Measurements from ENCODE around the gene NPIPA5.
"Not testable (repeated sequence)": the region's sequence is repeated elsewhere in the genome, so short reads cannot be mapped to it uniquely, and the experiment has no call there.

Gene NPIPA5

DNA sequence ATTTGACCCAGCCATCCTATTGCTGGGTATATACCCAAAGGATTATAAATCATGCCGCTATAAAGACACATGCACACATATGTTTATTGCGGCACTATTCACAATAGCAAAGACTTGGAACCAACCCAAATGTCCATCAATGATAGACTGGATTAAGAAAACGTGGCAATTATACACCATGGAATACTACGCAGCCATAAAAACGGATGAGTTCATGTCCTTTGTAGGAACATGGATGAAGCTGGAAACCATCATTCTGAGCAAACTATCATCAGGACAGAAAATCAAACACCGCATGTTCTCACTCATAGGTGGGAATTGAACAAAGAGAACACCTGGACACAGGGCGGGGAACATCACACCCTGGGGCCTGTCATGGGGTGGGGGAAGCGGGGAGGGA, 14.9 kb upstream of the NPIPA5 start:
- FAIRE-seq; DNase-seq (ENCODE audit: low spot score): not testable (repeated sequence)

DNA sequence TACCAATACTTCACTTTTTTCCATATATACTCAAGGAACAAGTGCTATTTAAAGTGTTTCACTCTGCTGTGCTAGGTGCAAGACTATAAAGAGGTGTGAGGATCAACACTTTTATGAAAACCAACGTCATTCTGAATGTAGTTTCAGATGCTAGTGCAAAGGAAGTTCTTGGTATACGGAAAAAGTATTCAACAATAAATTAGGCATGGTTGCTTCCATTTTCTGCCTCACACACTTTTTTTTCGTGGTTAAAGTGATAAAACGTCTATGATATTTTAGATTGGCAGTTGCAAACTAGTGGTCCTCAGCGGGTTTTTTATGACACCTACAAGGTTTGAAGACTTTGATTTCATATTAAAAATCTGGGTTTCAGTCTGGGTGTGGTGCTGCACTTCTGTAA, 11.8 kb upstream of the NPIPA5 start:
- DNase-seq (ENCODE audit: low spot score); FAIRE-seq: not testable (repeated sequence)

DNA sequence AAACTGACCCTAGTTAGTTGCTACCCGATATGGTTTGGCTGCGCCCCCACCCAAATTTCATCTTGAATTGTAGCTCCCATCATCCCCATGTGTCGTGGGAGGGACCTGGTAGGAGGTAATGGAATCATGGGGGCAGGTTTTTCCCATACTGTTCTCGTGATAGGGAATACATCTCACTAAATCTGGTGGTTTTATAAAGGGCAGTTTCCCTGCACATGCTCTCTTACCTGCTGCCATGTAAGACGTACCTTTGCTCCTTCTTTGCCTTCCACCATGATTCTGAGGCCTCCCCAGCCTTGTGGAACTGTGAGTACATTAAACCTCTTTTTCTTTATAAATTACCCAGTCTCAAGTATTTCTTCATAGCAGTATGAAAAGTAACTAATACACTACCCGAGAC, 10.0 kb upstream of the NPIPA5 start:
- not testable (repeated sequence) for FAIRE-seq; DNase-seq (ENCODE audit: low spot score)

DNA sequence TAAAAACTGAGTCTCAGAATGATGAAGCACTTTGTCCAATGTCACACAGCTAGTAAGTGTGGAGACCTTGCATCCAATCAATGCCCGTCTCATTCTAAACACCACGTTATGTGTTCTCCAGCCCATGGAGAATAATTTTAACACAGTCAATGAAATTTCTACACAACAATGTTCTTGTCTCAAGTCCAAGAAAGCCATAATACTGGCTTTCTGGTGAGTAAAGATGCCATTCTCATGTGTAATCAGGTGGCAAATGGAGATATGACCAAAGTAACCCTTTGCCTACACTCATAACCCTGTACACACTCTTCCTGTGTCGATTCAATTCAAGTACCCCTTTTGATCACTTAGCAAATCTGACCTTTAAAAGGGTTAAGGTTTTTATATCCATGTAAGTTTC, 4.7 kb upstream of the NPIPA5 start:
- DNase-seq (ENCODE audit: low spot score); FAIRE-seq: not testable (repeated sequence)

DNA sequence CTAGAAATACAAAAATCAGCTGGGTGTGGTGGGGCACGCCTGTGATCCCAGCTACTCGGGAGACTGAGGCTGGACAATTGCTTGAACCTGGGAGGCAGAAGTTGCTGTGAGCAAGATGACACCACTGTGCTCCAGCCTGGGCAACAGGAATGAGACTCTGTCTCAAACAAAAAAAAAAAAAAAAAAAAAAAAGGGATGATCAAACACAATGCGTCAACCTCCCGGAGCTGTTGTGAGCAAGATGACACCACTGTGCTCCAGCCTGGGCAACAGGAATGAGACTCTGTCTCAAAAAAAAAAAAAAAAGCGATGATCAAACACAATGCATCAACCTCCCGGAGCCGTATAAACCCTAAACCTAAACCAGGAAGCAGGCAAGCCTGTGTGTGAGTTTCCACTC, 20.6 kb downstream of the NPIPA5 start:
- not testable (repeated sequence) for FAIRE-seq

DNA sequence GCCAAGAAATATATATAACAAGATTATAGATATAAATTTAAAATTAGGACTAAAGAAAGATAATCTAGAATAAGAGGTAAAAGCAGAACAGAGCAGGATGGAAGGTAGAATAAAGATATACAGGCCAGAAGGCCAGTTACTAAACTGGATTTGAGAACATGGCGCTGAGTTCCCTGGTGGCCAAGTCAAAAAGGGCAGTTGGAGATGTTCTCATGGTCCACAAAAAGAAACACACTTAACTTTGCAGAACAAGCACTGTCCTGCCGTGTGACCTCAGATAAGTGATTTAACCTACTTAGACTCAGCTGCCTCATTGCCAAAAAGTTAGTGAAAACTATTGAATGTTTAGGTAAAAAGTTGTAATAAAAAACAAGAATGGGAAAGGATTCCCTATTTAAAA, 23.2 kb downstream of the NPIPA5 start:
- FAIRE-seq; DNase-seq (ENCODE audit: low spot score): not testable (repeated sequence)

More for the DNA sequence above, 20.6 kb downstream of the NPIPA5 start:
- DNase-seq (ENCODE audit: low spot score), result not testable (repeated sequence)

DNA sequence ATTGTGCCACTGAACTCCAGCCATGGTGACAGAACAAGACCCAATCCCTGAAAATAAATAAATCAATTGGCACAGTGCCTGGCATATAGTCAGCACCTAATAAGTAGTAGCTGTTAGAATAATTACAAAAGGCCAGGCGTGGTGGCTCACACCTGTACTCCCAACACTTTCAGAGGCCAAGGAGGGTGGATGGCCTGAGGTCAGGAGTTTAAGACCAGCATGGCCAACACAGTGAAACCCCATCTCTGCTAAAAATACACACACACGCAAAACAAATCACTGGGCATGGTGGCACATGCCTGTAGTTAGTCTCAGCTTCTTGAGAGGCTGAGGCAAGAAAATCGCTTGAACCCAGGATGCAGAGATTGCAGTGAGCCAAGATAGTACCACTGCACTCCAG, 25.2 kb downstream of the NPIPA5 start:
- FAIRE-seq; DNase-seq (ENCODE audit: low spot score): not testable (repeated sequence)

DNA sequence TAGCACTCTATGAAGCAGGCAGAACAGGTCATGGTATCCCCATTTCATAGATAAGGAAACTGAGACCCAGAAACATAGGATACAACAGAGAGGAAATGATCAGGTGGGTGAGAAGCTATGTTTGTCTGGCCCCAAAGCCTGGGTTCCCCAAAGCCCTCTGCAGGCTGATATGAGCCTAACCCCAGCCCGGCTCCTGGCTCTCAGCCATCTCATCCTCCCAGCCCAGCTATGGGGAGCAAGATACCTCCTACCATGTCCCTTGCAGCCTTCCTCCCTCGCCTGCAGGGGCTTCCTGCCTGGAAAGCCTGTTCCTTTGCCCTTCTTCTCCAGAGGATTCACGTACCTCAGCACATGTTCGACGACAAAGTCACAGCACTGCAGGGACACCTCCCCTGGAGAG, 26.3 kb downstream of the NPIPA5 start:
- not testable (repeated sequence) for FAIRE-seq; DNase-seq (ENCODE audit: low spot score)

DNA sequence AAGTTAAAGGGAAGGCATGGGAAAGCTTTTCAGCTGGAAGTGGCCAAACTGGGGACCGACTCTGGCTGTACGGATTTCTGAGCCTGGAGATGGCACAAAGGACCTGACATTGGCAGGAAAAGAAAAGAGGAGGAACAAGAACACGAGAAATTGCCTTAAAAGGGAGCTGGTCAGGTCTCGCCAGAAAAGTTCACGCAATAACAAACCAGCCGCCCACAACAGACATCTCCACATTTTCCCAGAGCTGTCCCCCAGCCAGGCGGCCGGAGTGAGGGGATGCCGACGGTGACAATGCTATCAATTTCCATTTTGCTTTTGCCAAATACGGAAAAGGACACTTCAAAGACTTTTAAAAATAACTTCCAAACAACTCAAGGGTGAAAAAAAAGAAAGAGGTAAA, 26.8 kb downstream of the NPIPA5 start:
- not testable (repeated sequence) for DNase-seq (ENCODE audit: low spot score); FAIRE-seq

DNA sequence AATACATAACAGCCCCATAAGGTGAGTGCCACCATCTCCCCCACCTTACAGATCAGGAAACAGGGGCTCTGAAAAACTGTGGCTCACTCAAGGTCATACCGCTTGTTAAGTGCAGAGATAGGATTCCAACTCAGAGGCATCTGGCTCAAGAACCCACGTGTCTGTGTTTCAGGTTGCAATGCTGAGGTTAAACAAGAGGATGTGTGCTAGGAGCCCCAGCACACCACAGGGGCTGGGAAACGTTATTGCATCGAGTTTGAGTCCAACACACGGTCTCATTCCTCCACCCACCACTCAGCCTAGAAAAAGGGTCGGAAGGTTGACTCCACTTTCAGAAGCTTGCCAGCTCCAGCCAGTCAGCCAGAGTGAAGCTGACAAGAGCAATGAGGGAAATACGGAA, 29.4 kb downstream of the NPIPA5 start:
- DNase-seq (ENCODE audit: low spot score); FAIRE-seq: not testable (repeated sequence)

DNA sequence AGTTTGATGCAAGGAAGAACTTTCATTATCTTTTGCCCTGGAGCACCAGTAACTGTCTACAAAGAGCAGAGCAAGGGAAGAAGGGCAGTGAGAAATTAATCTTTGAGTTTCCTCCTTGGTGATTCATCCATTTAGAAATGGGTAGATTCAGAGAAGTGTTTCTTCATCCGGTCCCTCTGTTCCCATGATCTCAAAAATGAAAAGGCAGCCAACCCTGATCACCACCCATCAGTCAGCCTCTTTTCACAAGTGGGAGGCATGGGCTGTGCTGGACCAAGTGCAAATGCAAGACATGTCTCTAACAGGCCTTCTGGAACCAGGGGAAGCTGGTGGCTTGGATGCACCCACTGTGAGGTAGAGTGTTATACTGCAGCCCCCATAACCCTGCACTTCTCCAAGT, 35.8 kb downstream of the NPIPA5 start:
- not testable (repeated sequence) for FAIRE-seq; DNase-seq (ENCODE audit: low spot score)

DNA sequence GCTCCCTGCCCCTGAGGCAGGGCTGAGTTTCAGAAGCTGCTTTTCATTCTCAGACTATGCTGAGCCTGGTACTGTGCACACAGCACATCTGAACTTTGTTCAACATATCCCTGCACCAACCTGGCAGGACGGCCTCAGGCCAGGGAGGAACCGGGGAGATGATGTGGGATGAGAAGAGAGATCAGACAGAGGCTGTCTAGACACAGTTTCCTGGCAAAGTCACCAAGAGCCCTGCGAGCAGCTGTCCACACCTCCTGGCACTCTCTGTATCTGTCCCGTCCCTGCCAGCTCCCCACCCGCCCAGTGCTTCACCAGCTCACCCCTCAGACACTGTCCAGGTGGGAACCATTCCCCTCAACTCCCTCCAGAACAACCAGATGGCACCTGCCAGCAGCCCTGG, 39.1 kb downstream of the NPIPA5 start:
- FAIRE-seq, result not testable (repeated sequence)

DNA sequence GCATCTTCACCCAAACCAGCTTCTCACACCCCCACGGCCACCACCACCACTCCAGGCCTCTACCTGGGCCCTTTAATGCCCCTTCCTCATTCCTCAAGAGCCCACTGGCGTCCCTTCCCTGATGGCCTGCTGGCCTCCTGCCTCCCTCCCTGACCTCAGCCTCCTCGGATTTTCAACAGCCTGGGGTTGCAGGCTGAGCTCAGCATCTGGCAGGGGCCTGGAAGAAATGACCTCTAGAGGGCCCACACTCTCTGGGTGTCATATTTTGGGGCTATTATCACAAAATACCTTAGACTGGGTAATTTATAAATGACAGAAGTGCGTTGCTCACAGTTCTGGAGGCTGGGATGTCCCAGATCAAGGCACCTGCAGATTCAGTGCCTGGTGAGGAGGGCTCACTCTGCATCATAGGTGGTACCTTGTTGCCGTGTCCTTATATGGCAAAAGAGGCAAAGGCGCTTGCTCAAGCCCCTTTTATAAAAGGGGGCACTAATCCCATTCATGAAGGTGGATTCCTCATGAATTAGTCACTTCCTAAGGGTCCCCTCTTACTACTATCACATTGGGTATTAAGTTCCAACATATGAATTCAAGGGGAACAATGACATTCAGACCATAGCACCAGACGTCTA, 40.0 kb downstream of the NPIPA5 start:
- not testable (repeated sequence) for FAIRE-seq; DNase-seq (ENCODE audit: low spot score)

More for the DNA sequence above, 39.1 kb downstream of the NPIPA5 start:
- not testable (repeated sequence) for DNase-seq (ENCODE audit: low spot score)

DNA sequence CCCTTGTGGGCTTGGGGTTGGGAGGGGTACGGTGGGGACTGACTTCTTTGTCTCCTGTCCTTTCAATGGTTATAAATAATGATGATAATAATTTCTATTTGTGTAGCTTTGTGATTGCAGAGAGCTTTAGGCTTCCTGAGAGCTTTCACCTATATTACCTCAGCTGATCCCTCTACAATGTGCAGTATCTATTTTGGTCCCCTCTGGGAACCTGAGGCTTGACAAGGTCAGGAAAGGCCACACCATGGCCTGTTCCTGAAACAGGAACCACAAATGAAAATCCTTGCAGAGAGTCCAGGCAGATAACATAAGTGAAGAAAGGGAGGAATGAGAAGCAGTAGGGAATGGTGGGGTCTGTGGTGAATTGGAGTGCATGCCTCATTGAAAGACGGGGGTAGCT, 42.5 kb downstream of the NPIPA5 start:
- not testable (repeated sequence) for DNase-seq (ENCODE audit: low spot score); FAIRE-seq

DNA sequence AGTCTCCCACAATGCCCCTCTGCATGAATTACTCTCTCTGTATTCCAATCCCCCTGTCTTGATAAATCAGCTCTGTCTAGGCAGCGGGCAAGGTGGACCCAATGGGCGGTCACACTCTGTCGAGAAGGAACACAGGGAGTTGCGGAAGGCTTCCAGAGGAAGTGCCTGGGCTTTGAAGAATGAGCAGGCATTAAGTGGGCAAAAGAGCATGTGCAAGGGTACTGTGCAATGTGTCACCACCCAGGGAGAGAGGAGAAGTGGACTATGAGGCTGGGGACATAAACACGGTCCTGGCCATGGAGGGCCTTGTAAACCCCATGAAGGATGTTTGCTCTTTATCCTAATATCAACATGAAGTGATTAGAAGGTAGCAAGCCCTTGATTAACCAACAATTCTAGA, 44.1 kb downstream of the NPIPA5 start:
- not testable (repeated sequence) for DNase-seq (ENCODE audit: low spot score); FAIRE-seq

DNA sequence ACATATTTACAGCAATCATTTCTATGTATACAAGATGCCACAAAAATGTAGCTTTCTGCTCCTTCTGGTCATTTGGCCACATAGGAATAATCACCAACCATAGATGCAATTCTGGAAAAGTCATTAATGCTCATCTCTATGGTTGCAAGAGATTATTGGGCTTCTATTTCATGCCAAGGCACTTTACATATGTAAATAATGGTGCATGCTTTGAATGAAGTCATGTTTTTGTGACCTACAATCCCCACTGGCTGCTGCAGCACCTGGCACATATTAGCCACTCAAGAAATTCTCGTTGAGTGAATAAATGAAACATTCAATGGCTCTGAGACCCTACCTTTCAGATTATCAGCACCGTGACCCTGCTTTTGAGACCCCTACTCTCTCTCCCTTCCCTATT, 47.1 kb downstream of the NPIPA5 start:
- FAIRE-seq; DNase-seq (ENCODE audit: low spot score): not testable (repeated sequence)

DNA sequence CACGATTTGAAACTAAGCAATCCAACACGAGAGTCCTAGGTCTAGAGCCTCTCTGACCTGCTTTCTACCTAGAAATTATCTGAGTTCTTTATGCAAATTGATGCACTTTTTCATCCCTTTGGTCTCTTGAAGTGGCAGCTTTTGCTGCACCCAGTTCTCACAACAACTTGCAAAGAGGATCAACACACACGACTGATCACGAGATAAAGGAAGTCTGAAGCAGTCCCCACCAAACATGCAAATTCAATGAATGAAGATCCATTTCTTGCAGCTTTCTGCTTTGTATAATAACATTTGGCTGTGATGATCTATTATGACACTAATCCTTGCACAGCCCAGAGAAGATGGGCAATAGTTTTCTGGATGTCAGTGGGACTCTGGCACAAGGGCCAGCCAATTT, 53.1 kb downstream of the NPIPA5 start:
- not testable (repeated sequence) for FAIRE-seq; DNase-seq (ENCODE audit: low spot score)

DNA sequence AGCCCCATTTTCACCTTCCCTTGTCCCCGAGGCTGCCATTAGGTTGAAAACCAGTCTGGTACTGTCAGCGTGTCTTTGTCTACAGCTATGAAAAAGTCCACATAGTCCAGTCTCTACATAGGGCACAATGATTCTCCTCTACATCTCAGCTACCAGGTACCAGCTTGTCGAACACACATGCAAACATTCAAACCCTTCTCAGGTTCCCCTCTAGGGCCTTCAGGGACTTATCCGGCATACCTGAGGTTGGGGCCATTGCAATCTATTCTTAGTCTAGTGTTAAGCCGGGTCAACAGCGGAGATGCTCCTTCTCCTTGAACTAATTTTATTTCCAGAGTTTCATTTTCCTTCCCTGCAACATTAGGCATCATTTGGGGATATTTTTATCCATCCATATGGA, 54.7 kb downstream of the NPIPA5 start:
- DNase-seq (ENCODE audit: low spot score); FAIRE-seq: not testable (repeated sequence)

DNA sequence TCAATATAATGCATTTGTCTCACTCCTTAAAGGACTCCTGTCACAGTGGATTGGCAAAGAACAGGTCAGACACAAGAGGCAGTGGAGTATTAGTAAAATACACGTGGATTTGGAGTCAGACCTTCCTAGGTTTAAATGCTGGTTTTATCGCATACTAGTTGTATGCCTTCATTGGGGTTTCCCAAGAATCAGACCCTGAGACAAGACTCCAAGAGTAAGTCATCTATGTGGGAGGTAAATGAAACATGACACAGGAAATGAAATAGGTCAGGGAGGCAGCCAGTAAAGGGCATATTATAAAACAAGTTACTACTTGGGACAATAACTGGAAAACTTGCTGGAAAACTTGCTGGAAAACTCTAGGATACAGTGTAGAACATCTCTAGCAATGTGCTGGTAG, 56.9 kb downstream of the NPIPA5 start:
- not testable (repeated sequence) for DNase-seq (ENCODE audit: low spot score); FAIRE-seq

DNA sequence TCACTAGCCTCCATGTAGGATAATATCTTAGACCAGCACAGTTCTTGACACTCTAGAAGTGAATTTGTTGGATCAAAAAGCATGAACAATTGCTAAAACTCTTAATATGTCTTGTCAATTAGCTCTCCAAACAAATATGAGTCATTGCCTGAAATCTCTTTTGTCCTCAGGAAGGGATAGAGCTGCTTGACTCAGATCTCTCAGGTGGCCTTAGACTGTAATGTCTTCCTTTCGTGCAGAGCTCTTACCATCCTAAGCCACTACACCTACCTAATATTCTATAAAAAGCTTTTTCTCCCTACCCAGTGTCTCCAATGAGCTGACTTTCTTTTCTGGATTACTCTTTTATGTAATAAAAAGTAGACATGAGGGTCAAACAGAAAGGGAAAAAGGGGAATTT, 63.5 kb downstream of the NPIPA5 start:
- DNase-seq (ENCODE audit: low spot score); FAIRE-seq: not testable (repeated sequence)

Data from urothelium cell line (cell line).